Cerebellar cortex (tissue), 1 donor: Measurements from ENCODE around the gene DAAM1.

Experiments
- DNase-seq: peaks from one replicate; pipeline ENCODE4 v3.0.0-alpha.2; 2015; ENCODE audit warnings: low spot score

Gene DAAM1

DNA sequence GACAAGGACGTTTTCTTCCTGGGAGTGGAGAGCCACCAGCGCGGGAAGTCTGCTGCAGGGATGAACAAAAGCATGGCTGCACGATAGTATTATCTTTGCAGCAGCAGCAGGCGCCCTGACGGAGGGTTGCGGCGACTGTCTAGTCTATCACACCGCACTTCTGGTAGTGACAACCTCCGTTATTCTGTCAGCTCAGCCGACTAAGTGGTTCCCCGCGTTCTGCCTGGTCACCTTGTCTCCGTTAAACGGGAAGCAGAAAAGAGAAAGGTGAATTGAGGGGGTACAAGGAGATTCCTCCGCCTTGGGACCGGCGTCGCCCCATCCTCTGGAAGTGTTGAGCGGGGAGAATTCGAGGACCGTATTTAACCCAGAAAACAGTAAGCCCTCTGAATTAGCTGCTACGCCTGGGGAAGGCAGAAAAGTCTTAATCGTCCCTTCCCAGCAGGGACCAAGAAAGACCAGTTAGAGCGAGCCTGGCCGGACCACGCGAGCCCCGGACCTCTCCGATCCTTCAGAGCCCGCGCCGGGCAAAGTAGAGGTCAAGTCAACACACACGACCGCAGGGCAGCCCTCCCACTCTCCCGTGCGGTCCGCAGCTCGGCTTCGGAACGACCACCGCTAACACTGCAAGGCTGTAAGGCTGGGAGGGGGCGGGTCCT is 536 bp upstream of the DAAM1 start:
- no peak for DNase-seq

DNA sequence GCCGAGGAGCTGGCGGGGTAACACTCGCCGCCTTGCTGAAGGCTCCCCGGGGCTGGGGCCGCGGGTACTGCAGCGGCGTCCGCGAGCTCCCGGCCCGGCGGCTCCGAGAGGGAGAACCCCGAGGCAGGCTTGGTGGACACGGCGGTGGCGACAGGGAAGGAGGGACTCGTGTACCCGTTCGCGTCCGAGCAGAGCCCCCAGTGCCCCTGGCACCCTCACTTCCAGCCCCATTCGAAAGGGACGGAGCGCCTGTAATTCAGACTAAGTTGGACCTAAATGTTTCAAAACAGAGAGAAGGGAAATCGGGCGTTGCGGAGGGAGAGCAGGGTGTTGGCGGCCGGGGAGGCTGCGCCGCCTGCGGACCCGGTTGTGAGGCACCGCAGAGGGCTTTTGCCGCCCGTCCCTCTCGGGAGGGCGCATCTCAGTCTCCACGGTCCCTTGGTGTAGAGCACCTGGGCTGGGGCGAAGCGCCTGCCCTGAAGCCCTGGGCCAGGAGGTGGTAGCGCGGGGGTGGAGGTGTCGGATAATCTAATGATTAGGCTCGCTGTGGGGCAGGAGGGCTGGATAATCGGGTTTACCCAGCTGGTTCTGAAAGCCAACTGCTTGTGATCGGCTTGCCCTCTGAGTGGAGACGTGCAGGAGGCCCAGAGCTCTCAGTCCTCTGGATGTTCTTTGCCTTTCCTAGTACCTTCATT is 771 bp downstream of the DAAM1 start:
- peak; percentile 33 for DNase-seq

DNA sequence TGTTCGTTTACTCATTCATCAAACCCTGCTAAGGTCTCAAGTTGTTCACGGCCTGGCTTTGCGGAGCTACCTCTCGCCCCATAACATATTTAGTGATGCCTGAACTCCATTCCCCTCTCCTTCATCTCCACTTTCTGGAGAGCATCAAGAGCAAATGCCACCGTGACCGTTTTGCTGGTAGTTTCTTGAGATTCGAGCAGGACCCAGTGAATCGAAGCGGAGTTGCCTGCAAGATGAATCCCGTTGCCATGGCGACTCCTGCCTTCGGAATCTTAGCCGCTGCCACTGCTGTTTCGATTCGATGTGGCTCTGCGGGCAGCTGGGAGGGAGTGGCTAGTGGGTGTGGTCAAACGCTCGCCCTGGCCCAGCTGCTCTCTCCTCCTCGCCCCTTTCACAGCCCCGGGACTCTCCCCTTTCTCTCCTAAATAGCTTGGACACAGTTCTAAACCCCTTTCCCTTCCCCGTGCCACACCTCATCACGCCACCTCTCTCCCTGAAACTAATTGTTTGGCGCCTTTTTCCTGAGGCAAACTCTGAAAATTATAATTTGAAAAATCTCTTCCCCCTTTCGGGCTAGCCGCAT is 1.4 kb downstream of the DAAM1 start:
- peak; percentile 70 for DNase-seq

GRCh38 chr14:59190372-59190771 is 1.9 kb downstream of the DAAM1 start:
- peak; percentile 24 for DNase-seq

- no peak for DNase-seq
Observed at GRCh38 chr14:59195912-59196311, 7.4 kb downstream of the DAAM1 start.

GRCh38 chr14:59197695-59198262 is 9.3 kb downstream of the DAAM1 start:
- DNase-seq = no peak

- no peak for DNase-seq
Observed at GRCh38 chr14:59199205-59199604, 10.7 kb downstream of the DAAM1 start.

GRCh38 chr14:59199614-59200013 is 11.1 kb downstream of the DAAM1 start:
- no peak for DNase-seq

- DNase-seq = no peak
Observed at GRCh38 chr14:59200195-59200594, 11.7 kb downstream of the DAAM1 start.

- DNase-seq = no peak
Observed at GRCh38 chr14:59202031-59202430, 13.6 kb downstream of the DAAM1 start.

DNA sequence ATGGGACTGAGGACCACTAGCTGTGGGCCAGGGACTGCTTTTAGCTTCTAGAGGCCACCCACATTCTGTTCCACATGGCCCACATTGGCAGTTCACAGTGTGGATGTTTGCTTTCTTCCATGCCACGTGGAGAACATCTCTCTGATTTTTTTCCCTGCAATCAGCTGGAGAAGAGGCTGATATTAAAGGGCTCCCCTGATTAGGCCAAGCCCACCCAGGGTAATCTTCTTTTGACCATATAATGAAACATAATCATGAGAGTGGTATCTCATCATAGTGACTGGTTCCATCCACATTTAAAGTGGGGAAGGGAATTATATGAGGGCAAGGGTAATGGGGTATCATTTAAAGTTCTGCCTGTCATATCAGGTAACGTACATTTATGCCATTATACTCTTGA is 15.8 kb downstream of the DAAM1 start:
- no peak for DNase-seq

- no peak for DNase-seq
Observed at GRCh38 chr14:59206892-59207291, 18.4 kb downstream of the DAAM1 start.

DNA sequence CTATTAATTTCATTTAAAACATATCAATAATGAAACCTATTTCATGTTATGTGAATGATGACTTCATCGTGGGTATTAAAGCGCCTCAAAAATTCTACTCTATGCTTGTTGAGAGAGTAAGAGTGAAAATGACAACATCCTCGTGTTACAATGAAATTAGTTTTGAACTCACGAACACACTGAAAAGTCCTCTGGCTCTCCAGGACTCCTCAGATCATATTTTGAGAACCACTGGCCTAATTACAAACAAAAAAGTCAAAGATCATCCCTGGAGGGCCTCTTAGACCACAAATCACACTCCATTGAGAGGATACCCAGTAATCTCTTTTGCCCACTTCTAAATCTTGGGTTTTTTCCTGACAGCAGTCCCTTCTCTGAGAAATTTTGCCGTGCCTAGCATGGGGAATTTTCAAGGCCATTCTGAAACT is 19.1 kb downstream of the DAAM1 start:
- no peak for DNase-seq

- no peak for DNase-seq
Observed at GRCh38 chr14:59208224-59208814, 19.9 kb downstream of the DAAM1 start.

DNA sequence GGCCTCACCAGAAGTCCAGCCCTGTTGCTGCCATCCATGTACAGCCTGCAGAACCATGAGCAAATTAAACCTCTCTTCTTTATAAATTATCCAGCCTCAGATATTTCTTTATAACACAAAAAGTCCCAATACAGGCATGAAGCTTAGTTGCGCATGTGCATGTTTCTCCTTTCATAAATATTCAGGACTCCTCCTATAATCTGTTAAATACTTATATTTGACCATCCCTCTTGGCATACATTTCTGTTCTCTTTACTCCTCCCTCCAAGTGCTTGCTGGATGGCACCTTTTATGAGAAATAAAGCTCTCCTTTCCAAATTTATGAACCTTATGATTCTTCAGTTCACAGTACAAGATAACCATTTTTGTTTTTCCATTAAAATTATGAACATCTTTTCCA is 20.5 kb downstream of the DAAM1 start:
- DNase-seq = no peak

- DNase-seq = no peak
Observed at GRCh38 chr14:59210621-59211020, 22.2 kb downstream of the DAAM1 start.

- no peak for DNase-seq
Observed at GRCh38 chr14:59213368-59214315, 25.2 kb downstream of the DAAM1 start.

- DNase-seq = no peak
Observed at GRCh38 chr14:59214702-59215302, 26.3 kb downstream of the DAAM1 start.

DNA sequence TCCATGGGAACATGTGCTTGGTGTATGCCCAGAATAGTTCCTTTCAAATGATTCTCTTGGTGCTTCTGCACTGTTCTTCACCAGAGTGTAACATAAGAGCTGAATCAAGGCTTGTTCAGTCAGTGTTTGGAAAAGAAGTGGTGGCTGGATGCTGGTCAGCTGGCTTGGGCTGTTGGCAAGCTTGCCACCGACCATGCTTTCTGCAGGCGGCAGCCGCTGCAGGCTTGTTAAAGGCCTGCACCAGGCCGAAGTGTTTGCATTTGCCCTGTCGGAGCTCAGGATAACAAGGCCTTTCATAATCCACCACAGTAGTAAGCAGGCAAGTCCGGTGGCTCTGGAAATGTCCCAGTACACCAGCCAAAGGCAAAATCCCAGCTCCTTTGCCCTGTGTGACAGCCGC is 26.9 kb downstream of the DAAM1 start:
- DNase-seq = peak; percentile 78

GRCh38 chr14:59215757-59216156 is 27.3 kb downstream of the DAAM1 start:
- DNase-seq = no peak

DNA sequence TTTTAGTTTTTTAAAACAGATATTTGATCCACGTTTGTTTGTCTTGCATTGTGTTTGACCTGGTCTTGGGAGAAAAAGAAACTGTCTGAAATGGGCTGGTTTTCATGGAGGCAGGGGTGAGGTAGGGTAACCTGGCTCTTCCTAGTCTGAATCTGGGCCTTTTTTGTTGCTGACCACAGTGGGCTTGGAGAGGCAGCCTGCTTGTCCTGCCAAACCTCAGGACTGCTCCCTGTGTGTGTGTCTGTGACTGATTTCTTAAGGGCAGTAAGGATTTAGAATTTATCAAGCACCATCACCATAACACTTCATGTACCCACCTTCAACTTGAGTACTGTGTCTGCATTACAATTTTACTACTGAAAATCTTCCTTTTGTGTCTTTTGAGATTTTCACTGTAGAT is 28.5 kb downstream of the DAAM1 start:
- DNase-seq = no peak
